IPS-18a (cell line): ENCODE measurements around the gene B3GNT5.

Experiments
- H3K27ac ChIP-seq: one replicate; pipeline ENCODE4 v1.5.1; 2013; ENCODE audit warnings: low read length
- H3K27me3 ChIP-seq: one replicate; pipeline ENCODE4 v1.6.1; 2013; ENCODE audit warnings: mild to moderate bottlenecking, low read length; ENCODE audit not compliant: control insufficient read depth, insufficient read depth
- H3K36me3 ChIP-seq: one replicate; pipeline ENCODE4 v1.6.1; 2013; ENCODE audit warnings: low read depth, low read length; ENCODE audit not compliant: control insufficient read depth
- H3K4me1 ChIP-seq: one replicate; pipeline ENCODE4 v1.6.1; 2013; ENCODE audit warnings: low read depth, low read length; ENCODE audit not compliant: control insufficient read depth
- H3K4me3 ChIP-seq: one replicate; pipeline ENCODE4 v1.5.1; 2013; ENCODE audit warnings: low read length
- H3K9ac ChIP-seq: one replicate; pipeline ENCODE4 v1.6.1; 2013; ENCODE audit warnings: mild to moderate bottlenecking, low read length, moderate library complexity
- H3K9me3 ChIP-seq: one replicate; pipeline ENCODE4 v1.6.1; 2013; ENCODE audit warnings: low read depth, low read length; ENCODE audit not compliant: control insufficient read depth

Gene B3GNT5

DNA sequence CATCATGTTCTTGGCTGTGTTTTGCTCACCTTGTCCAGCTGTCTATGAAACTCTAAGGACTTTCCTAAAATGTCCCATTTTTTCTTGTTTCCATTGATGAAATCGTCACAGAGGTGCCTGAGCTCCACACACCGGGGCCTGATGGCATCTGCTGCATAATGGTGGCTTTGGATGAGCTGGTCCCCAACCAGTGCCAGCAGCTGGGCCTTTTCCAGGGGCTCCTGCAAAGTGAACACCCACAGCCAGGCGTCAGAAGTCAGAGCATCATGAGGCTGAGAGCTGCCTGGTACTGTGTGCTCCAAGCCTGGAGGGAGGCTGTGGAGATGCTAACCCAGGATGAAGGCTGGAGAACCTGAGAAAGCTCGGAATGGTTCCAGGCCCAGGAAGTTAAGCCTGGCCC, 46.9 kb downstream of the B3GNT5 start:
- Histone ChIP-seq H3K4me3 (no peak overlapping the region), H3K4me1 (peaks cover 16% of the 10 kb centered on the region), H3K9ac (no peak overlapping the region), H3K36me3 (no peaks in the 10 kb centered on the region), H3K27me3 (no peaks in the 10 kb centered on the region), H3K9me3 (no peaks in the 10 kb centered on the region), H3K27ac (no peak overlapping the region)

DNA sequence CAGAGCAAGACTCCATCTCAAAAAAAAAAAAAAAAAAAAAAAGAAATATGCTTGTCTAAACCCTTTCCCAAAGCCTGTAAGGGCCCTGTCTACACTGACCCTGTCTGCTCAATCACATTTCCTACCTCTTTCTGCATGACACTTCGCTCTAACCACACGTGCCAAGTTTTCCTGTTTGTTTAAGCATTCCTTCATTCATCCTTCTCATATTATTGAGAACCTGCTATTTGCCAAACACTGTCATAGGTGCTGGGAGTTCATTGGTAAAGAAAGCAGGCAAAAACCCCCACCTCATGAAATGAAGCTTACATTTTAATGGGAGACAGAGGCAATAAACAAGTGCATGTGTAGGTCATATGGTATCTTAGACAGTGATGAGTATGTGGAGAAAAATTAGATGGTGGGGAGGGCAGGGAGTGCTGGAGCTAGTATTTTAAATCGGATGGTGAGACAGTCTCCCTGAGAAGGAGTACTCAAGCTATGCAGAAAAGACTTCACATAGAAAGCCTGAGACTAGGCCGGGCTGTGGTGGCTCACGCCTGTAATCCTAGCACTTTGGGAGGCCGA, 48.0 kb downstream of the B3GNT5 start:
- H3K36me3 ChIP-seq = no peaks in the 10 kb centered on the region
- no peak overlapping the region for H3K27ac ChIP-seq
- H3K4me1 ChIP-seq = peaks cover 16% of the 10 kb centered on the region
- H3K9me3 ChIP-seq = no peaks in the 10 kb centered on the region
- no peak overlapping the region for H3K9ac ChIP-seq
- no peak overlapping the region for H3K4me3 ChIP-seq
- no peaks in the 10 kb centered on the region for H3K27me3 ChIP-seq

DNA sequence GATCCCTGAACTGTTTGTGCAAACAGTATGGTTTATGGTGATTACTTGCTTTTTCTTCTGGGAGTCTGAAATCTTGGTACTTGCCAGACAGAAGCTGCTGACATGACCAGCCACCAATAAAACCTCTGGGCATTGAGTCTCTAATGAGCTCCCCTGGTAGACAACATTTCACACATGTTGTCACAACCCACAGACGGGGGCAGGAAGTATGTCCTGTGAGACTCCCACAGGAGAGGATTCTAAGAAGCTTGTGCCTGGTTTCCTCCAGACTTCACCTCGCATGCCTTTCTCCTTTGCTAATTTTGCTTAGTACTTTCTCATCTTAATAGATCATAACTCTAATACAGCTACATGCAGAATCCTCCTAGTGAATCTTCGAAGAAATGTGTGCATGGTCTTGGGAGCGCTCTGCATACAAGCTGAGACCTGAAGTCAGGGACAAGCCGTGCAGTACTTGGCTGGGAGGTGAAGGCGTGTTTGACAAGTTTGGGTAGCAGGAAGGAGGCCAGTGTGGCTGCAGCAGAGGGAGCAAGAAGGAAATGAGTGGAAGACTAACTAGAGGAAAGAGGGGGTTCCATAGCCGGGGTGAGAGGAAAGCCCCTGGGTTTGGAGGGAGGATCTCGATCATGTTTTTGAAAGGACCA, 49.0 kb downstream of the B3GNT5 start:
- Histone ChIP-seq H3K36me3 (no peaks in the 10 kb centered on the region), H3K4me1 (peaks cover 16% of the 10 kb centered on the region), H3K9ac (no peak overlapping the region), H3K27ac (no peak overlapping the region), H3K4me3 (no peak overlapping the region), H3K9me3 (no peaks in the 10 kb centered on the region), H3K27me3 (no peaks in the 10 kb centered on the region)

DNA sequence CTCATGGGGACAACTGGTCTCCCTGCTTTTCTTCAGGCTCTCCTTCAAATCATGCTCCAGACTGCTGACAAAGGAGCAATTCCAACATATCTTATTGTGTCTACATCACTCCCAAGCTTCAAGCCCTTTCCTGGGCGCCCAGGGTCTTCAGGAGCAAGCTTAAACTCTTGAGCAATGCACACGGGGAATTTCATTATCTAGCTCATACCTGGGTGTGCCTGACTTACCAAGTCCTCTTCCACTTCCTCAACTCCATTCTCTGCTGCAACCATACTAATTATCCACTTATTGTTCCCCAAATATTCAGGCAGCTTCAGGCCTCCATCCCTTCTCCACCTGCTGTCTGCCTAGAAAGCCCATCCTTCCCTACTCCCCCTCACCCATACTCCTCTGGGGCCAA, 50.6 kb downstream of the B3GNT5 start:
- no peak overlapping the region for H3K27ac ChIP-seq
- H3K4me3 ChIP-seq = no peak overlapping the region
- no peak overlapping the region for H3K9ac ChIP-seq
- H3K4me1 ChIP-seq = peaks cover 5% of the 10 kb centered on the region
- no peaks in the 10 kb centered on the region for H3K9me3 ChIP-seq
- no peaks in the 10 kb centered on the region for H3K36me3 ChIP-seq
- H3K27me3 ChIP-seq = no peaks in the 10 kb centered on the region

DNA sequence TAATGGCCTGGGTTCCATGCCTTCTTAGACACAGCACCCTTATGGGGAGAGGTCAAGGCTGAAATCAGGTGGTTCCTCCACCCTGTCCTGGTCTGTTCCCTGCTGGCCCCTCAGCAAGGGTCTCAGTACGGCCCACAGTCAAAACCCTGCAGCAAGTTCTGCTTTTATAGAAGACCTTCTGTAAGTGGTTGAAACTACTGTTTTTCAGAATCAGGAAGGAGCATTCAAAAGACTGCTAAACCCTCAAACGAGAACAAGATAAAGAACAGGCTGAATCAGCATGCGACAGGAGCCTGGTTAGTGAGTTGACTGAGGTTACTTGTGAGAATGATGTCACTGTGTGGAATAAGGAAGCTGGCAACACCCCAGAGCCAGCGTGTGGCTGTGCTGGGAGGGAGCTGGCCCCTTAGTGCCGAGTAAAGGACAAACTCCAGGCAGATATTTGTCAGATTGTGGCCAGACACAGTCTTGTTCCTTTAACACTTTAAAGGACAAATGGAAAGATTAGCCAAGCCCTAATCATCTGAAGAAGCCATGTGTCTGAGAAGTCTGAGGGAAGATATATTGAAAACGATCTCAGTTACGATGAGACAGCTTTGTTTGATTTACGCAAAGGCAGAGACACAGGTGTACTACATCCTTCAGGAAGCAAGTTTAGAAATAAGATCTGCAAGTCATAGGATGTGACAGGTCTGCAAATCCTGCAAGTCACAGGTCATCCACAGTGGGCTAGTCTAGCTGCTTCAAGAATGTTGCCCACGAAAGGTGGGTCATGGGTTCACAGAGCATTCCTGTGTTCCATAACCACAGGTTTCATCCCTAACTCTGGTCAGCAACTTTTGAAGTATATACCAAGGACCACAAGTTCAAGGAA, 54.0 kb downstream of the B3GNT5 start:
- no peak overlapping the region for H3K27ac ChIP-seq
- H3K4me1 ChIP-seq = no peaks in the 10 kb centered on the region
- no peak overlapping the region for H3K9ac ChIP-seq
- no peak overlapping the region for H3K4me3 ChIP-seq
- no peaks in the 10 kb centered on the region for H3K9me3 ChIP-seq
- peaks cover 7% of the 10 kb centered on the region for H3K36me3 ChIP-seq
- H3K27me3 ChIP-seq = no peaks in the 10 kb centered on the region

DNA sequence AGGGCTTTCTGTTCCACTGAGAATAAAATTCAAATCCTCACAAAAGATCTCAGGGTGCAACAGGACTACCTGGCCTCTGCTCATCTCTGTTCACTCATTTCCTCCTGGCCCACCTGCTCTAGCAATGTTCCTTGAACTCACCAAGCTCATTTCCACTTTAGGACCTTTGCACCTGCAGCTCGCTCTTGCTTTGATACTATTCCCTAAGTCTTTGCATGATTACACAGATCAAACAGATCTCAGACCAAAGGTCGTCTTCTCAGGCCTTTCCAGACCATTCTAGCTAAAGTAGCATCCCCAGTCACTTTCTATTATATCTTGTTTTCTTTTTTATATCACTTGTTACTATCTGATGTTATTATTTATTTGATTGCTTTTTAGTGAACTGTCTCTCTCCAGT, 54.7 kb downstream of the B3GNT5 start:
- H3K27me3 ChIP-seq = no peaks in the 10 kb centered on the region
- no peak overlapping the region for H3K4me3 ChIP-seq
- H3K9me3 ChIP-seq = no peaks in the 10 kb centered on the region
- H3K4me1 ChIP-seq = no peaks in the 10 kb centered on the region
- peaks cover 7% of the 10 kb centered on the region for H3K36me3 ChIP-seq
- H3K9ac ChIP-seq = no peak overlapping the region
- no peak overlapping the region for H3K27ac ChIP-seq

DNA sequence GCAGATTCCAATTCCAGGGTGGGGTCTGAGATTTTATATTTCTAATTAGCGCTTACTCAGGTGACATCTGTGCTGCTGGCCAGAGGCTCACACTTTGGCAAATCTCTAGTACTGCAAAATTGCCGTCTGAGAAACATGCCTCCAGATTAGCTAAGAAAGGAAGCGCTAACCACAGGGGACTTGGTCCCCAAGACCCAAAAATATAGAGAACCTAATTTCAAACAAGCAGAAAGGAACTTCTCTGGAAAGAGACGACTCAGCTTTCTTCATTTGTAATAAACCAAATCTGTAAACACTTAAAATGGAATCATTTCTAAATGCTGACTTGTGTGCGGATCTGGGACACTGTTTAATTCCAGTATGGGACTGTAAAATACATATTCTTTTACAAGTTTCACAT, 55.7 kb downstream of the B3GNT5 start:
- Histone ChIP-seq H3K9me3 (no peaks in the 10 kb centered on the region), H3K36me3 (peaks cover 7% of the 10 kb centered on the region), H3K9ac (no peak overlapping the region), H3K27me3 (no peaks in the 10 kb centered on the region), H3K4me3 (no peak overlapping the region), H3K27ac (no peak overlapping the region), H3K4me1 (no peaks in the 10 kb centered on the region)

DNA sequence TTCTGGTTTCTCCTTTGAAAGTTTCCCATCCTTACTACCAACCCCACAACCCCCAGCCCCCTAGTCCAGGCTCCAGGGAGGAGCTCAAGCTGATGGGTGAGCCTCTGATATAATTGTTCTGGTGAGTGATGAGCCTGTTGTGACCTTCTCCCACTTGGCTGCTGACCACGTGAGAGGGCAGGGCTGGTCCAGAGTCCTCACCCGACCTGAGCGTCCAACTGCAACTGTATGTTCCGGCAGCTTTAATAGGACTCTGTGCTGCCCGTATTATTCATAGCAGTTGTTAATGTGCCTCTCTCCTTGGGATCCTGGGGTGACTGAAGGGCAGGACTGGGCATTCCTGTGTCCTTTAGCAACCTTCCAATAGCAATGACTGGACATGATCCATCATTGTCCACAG, 56.2 kb downstream of the B3GNT5 start:
- Histone ChIP-seq H3K27ac (no peak overlapping the region), H3K4me1 (no peaks in the 10 kb centered on the region), H3K9ac (no peak overlapping the region), H3K9me3 (no peaks in the 10 kb centered on the region), H3K36me3 (peaks cover 7% of the 10 kb centered on the region), H3K27me3 (no peaks in the 10 kb centered on the region), H3K4me3 (no peak overlapping the region)

DNA sequence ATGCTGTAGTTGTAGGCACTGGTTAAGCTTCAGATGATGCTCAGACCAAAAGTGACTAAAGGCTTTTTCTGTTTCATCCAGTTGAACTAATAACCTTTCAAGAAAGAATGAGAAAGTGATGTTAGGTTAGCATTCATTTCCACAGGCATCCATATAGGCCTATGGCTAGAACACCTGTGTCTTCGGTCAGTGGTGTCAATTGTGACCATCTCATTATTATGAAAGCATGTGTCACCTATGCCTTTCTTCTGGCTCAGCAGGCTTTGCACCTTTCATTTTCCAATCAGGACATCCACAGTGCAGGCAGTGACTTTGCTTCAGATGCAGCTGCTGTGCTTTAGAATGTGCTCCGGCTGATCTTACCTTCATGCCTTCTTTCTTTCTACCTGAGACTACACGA, 57.9 kb downstream of the B3GNT5 start:
- no peaks in the 10 kb centered on the region for H3K4me1 ChIP-seq
- H3K4me3 ChIP-seq = no peak overlapping the region
- no peak overlapping the region for H3K9ac ChIP-seq
- H3K9me3 ChIP-seq = no peaks in the 10 kb centered on the region
- H3K27ac ChIP-seq = no peak overlapping the region
- H3K36me3 ChIP-seq = peaks cover 7% of the 10 kb centered on the region
- no peaks in the 10 kb centered on the region for H3K27me3 ChIP-seq

DNA sequence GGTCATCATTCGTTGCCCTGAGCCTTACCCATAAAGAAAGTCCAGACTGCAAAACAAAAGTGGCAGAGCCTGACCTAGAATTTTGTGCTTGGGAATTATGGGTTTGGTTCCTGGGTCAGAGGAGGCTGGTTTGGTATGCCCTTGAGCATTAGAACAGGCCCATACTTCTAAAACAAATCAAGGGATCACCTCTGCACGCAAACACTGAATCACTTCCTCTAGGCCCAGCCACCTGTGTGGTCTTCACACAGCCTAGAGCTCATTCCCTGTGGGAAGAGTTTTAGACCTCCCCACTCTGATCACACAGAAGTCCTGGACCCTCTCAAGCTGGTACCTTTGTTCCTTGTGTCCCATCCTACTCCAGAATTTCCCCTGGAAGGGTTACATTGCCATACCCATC, 59.4 kb downstream of the B3GNT5 start:
- no peaks in the 10 kb centered on the region for H3K27me3 ChIP-seq
- no peak overlapping the region for H3K4me3 ChIP-seq
- H3K27ac ChIP-seq = no peak overlapping the region
- H3K9ac ChIP-seq = no peak overlapping the region
- H3K9me3 ChIP-seq = no peaks in the 10 kb centered on the region
- peaks cover 7% of the 10 kb centered on the region for H3K36me3 ChIP-seq
- H3K4me1 ChIP-seq = no peaks in the 10 kb centered on the region

DNA sequence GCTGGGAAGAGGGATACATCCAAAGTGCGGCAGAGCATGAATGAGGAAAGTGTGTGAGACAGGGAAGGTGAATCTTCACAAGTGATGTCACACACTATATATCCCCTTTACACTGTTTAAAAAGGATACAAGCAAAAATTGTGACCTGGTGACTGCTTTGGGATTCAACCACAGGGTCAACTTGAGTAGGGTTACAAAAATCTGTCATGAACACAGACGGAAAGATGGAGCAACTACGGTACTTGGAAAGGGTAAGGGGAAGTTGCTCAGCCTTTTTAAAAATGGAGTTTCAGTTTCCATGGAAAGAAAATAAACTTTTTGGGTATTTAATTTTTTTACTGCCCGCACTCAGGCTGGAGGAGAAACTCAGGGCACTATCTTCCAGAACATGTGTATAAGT, 60.3 kb downstream of the B3GNT5 start:
- no peak overlapping the region for H3K9ac ChIP-seq
- H3K4me1 ChIP-seq = no peaks in the 10 kb centered on the region
- no peaks in the 10 kb centered on the region for H3K9me3 ChIP-seq
- no peak overlapping the region for H3K4me3 ChIP-seq
- peaks cover 7% of the 10 kb centered on the region for H3K36me3 ChIP-seq
- H3K27ac ChIP-seq = no peak overlapping the region
- H3K27me3 ChIP-seq = no peaks in the 10 kb centered on the region
